HCT116 (cell line): ENCODE measurements around the gene RNF111.

Experiments used
- ATF3 ChIP-seq: IDR thresholded peaks from 2 replicates; pipeline ENCODE4 v1.6.1; 2012
- CEBPB ChIP-seq: IDR thresholded peaks from 2 replicates; pipeline ENCODE4 v1.6.1; 2012; ENCODE audit warnings: low read depth
- CTCF ChIP-seq, 3 experiments: fragments of 200-600 bp in 1 of 3; sonication (generic) in 1 of 3; IDR thresholded peaks in 2 of 3; conservative IDR thresholded peaks in 1 of 3; 2 replicates each; pipeline ENCODE4 v1.5.1; 2012 to 2017; ENCODE audit warnings: low read depth in 2 of 3, low read length in 2 of 3, antibody characterized with exemption in 1 of 3, borderline replicate concordance in 1 of 3, control low read depth in 1 of 3, mild to moderate bottlenecking in 1 of 3, mixed read lengths in 1 of 3, mixed run types in 1 of 3, moderate library complexity in 1 of 3; ENCODE audit not compliant: insufficient read depth in 1 of 3
- EZH2 ChIP-seq: fragments of 200-600 bp; sonication (generic); IDR thresholded peaks from 2 replicates; pipeline ENCODE4 v1.6.1; 2017; ENCODE audit warnings: antibody characterized with exemption, mixed run types
- FOSL1 ChIP-seq: IDR thresholded peaks from 2 replicates; pipeline ENCODE4 v1.6.1; 2012; ENCODE audit warnings: low read depth
- POLR2A ChIP-seq: IDR thresholded peaks from 2 replicates; pipeline ENCODE4 v1.7.0; 2011; ENCODE audit warnings: borderline replicate concordance; ENCODE audit not compliant: insufficient read depth, insufficient read length; ENCODE audit errors: extremely low read depth
- POLR2AphosphoS5 ChIP-seq: IDR thresholded peaks from 2 replicates; pipeline ENCODE4 v1.6.1; 2011; ENCODE audit warnings: mild to moderate bottlenecking, low read depth, low read length, moderate library complexity
- RAD21 ChIP-seq: IDR thresholded peaks from 2 replicates; pipeline ENCODE4 v1.6.1; 2012; ENCODE audit warnings: low read depth, mild to moderate bottlenecking
- SP1 ChIP-seq: IDR thresholded peaks from 2 replicates; pipeline ENCODE4 v1.6.1; 2012; ENCODE audit warnings: low read depth
- YY1 ChIP-seq: IDR thresholded peaks from 2 replicates; pipeline ENCODE4 v1.6.1; 2011; ENCODE audit warnings: low read length, low read depth, moderate library complexity, mild to moderate bottlenecking; ENCODE audit not compliant: insufficient replicate concordance; ENCODE audit errors: extremely low read depth

- TF ChIP-seq CTCF (IDR thresholded peaks at IDR 0.05 in 2 of 3, conservative IDR thresholded peaks at IDR 0.05 in 1 of 3; ENCODE audit: borderline replicate concordance in 1 of 3, insufficient read depth in 1 of 3, low read depth in 2 of 3, low read length in 2 of 3) (no peak), RAD21 (no peak), FOSL1 (no peak), POLR2AphosphoS5 (no peak), YY1 (no peak), EZH2 (no peak), POLR2A (no peak), SP1 (no peak), CEBPB (no peak), ATF3 (no peak)
Observed at GRCh38 chr15:58958811-58959210, 28.7 kb upstream of the RNF111 start.
